ENCODE data around the gene NOC2L.
A peak's percentile ranks its signal among the peaks of the same experiment; 100 is the strongest.

The NOC2L gene

DNA sequence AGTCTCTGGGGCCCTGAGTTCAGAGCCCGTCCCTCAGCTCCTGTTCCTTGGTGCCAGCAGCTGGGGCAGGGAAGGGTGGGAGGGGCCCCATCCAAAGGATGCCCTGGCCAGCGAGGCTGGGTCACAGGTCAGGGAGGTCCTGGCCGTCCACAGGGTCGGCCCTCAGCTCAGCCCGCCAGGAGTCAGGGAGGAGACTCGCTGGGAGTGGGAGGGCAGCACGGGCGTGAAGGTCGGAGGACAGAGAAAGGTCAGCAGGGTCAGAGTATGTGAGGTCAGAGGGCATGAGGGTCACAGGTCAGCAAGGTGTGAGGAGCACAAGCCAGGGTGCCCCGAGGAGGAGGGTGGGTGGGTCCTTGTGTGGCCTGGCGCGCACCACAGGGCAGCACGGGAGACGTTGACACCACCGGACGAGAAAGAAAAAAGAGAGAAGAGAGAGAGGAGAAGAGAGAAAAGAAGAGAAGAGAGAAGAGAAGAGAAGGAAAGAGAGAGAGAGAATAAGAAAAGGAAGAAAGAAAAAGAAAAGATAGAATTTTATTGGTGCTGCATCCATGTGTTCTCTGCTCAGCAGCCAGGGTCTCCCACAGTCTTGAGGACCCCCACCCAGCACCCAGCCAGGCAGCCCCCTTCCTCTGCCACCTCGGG, 15.8 kb upstream of the NOC2L start:
- no peak for DNase-seq (ENCODE audit: low read depth in 2 of 2)

DNA sequence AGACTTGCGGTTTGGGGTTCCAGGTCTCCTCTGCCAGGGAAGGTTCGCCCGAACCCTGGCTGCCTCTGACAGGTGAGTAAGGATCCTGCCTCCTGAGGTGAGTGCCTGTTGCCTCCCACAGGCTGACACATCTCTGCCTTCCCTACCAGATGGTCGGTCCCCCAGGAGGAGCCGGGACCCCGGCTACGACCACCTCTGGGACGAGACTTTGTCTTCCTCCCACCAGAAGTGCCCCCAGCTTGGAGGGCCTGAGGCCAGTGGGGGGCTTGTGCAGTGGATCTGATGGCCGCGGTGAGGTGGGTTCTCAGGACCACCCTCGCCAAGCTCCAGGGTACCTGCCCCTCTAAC, 15.2 kb upstream of the NOC2L start:
- DNase-seq (ENCODE audit: low read depth in 2 of 2), result no peak

DNA sequence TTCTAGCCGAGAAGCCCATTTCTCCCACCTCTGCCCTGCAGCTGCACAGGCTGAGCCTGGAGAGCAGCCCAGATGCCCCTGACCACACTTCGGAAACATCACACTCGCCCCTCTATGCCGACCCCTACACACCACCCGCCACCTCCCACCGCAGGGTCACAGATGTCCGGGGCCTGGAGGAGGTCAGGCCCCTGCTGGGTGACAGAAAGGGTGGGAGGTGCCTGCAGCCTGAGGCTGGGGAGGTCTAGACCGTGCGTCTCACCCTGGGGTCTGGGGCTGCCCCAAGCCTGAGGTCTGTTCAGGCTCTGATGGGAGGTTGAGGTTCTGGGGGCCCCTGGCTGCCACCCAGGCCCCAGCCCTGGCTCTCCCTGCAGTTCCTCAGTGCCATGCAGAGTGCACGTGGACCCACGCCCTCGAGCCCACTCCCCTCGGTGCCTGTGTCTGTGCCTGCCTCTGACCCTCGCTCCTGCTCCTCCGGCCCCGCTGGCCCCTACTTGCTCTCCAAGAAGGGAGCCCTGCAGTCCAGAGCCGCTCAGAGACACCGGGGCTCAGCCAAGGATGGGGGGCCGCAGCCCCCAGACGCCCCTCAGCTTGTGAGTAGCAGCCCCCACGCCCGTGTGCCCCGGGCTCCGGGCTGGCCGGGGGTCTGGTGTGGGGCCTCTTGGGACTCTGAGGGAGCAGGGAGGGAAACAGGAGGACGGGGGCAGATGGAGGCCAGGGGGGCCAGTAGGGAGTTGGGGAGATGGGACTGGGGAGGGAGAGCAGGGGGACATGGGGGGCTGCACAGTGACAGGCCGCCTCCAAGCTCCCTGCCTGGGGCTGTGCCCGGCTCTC, 14.6 kb upstream of the NOC2L start:
- DNase-seq (ENCODE audit: low read depth in 2 of 2), result no peak

DNA sequence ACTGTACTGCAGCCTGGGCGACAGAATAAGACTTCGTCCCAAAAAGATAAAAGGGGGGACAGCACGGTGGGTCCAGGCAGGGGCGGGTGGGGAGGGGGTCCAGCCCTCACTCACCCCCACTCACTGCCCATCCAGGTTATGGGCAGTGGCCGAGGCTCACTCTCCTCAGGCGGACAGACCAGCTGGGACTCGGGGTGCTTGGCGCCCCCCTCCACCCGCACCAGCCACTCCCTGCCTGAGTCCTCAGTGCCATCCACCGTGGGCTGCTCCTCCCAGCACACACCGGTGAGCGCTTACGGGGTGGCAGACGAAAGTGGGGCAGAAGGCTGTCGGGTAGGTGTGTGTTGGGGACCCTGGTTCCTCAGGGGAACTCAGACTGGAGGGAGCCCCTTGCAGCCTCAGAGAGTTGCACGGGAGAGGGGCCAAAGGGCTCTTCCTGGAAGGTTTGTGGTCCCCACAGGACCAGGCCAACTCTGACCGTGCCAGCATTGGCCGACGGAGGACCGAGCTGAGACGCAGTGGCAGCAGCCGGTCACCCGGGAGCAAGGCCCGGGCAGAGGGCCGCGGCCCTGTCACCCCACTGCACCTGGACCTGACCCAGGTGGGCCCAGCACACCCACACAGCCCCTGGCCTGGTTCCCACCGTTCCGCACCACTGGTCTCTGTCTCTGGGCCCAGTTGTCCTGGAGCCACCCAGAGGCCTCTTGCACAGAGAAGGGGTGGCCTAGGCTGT, 13.8 kb upstream of the NOC2L start:
- no peak for DNase-seq (ENCODE audit: low read depth in 2 of 2)

DNA sequence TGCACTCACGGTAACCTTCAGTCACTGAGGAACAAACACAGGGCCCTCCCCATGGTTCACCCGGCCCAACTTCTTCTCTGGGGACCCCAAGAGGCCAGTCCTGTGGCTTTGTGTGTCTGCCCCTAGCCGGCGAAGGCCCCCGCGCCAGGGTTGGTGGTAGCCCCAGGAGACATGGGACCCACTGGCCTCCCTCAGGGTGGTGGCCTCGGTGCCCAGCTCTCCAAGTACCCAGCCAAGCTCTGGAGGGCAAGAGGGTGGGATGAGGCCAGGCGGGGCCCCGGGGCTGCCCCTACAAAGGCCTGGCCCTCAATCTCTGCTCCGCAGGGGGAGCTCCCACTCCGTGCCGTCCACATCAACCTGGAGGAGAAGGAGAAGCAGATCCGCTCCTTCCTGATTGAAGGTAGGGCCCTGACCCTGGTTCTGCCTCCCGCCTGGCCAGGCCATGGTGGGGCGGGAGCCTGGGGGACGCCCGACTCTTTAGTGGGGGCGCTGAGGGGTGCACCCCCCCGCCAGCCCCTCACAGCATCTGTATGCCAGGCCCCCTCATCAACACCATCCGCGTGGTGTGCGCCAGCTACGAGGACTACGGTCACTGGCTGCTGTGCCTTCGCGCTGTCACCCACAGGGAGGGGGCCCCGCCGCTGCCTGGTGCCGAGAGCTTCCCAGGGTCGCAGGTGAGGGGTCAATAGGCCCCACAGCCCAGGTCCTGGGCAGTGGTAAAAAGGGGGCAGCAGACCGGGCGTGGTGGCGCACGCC, 12.9 kb upstream of the NOC2L start:
- DNase-seq (ENCODE audit: low read depth in 2 of 2), result no peak

DNA sequence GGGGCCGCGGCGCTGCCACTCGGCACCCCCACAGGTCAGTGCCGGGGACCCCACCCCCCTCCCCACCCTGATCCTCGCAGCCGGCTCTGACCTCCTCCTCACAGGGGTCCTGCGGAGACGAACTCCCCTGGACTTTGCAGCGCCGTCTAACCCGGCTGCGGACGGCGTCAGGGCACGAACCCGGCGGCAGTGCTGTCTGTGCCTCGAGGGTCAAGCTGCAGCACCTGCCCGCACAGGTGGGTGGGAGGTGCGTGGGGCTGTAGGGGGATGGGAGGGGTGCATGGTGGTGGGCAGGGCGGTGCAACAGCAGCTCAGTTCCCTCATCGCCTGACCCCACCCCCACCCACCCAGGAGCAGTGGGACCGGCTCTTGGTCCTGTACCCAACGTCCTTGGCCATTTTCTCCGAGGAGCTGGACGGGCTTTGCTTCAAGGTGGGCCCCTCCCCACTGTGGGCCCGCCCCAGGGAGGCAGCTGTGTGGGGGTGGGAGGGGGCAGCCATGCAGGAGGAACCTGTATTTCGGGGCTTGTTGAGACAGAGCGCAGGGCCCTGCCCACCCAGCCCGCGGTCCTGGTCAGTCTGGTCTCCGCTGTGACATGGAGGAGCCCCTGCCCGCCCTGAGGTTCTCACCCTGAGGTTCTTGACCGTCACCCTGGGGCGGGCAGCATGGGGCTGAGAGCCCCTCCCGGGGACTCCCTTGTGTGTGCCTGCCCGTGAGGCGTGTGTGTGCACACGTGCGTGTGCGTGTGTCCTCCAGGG, 12.1 kb upstream of the NOC2L start:
- no peak for DNase-seq (ENCODE audit: low read depth in 2 of 2)

DNA sequence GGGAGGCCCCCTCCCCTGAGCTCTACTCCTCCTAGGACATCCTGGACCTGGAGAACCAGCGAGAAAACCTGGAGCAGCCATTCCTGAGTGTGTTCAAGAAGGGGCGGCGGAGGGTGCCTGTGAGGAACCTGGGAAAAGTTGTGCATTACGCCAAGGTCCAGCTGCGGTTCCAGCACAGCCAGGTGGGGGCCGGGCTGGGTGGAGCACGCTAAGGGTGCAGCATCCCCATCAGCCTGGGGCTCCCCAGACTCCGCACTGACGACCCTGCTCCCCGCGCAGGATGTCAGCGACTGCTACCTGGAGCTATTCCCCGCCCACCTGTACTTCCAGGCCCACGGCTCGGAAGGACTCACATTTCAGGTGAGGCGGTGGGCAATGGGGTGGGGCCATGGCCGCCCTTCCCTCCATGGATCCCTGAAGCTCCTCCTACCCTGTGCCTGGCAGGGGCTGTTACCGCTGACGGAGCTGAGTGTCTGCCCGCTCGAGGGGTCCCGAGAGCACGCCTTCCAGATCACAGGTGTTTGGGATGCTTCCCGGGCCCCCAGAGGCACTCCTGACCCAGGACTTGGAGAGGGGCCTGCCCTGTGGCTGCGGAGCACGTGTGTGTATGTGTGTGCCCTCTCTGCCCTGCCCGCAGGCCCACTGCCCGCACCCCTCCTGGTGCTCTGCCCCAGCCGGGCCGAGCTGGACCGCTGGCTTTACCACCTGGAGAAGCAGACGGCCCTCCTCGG, 11.4 kb upstream of the NOC2L start:
- DNase-seq (ENCODE audit: low read depth in 2 of 2), result no peak

DNA sequence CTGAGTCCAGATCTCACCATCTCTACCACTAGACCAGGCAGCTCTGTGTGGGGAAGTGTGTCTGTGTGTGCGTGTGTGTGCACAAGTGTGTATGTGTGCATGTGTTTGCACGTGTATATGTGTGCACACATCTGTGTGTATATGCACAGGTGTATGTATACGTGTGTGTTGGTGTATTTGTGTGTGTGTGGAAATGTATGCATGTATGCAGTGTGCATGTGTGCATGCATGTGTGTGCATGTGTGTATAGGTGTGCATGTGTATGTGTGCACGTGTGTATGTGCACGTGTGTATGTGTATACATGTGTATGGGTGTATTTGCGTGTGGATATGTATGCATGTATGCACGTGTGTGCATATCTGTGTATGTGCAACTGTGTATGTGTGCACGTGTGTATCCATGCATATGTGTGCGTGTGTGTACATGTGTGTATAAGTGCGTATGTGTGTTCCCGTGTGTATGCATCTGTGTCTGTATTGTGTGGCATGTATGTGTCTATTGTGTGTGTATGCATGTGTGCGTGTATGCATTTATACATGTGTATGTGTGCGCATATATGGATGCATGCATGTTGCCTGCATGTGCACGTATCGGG, 10.3 kb upstream of the NOC2L start:
- DNase-seq (ENCODE audit: low read depth in 2 of 2), result no peak

DNA sequence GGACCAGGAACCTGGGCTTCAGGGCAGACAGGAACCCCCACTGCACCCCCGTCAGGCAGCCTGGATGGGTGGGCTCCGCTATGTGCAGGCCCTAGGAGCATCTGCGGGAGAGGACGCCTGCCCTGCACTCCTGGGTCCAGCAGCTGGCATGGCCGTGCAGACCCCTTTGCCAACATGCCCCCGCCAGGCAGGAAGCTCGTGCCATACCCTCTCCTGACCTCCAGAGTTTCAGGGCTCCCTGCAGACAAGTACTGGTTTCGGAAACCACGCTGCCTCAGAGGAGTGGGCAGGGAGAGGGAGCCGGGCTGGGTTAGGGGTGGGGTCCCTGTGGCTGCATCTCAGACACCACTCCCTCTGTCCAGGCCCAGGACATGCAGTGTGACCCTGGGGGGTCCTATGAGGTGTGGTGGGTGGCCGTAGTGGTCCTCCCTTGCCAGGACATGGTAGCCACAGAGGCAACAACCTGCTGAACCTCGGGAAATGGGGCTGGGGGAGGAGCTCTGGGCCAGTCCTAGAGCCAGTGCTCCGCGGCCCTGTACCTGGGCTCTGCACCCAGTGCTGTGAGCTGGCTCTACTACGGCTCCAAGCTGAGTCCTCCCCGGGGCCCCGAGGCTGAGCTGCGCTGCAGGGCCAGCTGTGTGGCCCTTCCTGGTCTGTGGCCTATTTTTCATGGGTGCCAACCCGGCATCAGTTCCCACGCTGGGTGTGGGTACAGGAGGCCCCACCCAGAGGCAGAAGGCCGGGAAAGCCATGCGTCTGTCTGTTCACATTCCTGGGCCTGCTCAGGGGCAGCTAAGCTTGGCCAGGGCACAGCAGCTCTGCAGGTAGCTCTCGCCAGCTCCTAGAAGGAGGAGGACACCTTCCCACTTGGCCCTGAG, 8.6 kb upstream of the NOC2L start:
- DNase-seq (ENCODE audit: low read depth in 2 of 2), result no peak

DNA sequence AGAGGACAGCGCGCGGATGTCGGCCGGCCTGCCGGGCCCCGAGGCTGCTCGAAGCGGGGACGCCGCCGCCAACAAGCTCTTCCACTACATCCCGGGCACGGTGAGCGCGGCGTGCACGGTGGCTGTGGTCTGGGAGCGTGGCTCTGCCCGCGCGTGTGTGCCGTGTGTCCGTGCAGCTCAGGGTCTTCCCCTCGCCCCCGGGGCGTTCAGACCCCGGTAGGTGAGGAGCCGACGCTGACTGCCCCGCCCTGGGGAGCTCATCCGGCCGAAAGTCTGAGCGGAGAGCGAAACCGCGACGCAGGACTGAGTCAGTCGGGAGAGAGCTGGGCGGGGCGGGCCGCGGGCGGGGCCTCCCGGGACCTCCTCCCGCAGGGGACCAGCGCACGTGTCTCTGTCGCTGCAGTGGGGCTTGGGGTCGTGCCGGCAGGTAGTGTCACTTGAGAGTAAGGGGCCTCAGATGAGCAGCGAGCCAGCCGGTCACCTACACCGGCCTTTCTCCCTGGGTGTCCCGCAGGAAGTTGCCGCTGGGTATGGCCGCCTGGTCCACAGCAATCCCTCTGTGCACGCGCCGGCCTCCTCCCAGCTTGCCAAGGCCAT, 7.7 kb upstream of the NOC2L start:
- peak; percentile 78 to 83 for DNase-seq (ENCODE audit: low read depth in 2 of 2)

DNA sequence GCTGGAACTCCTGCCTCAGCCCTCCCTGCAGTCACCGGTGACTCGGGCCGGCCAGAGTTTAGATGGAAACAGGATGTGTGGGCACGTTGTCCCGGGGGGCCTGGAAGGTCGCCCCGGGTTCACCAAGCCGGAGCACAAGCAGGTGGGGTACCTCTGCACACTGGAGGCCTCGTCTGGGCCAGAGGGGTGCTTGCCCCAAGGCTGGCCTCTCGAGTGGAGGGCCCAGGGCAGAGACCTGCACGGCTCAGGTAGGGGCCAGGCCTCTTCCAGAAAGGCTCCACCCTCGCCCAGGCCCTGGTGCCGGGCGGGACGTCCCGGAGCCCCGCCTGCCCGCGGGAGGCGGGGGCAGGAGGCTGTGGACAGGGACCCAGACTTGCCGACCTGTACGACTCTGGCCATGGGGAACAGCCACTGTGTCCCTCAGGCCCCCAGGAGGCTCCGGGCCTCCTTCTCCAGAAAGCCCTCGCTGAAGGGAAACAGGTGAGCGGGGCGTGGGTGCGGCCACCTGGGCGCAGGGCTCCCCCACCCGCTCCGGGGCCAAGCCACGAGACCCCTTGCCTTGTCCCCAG, 7.2 kb upstream of the NOC2L start, which contains the start of gene PLEKHN1:
TSS of gene PLEKHN1 (plus strand) at position 348 of the 569 bp plus-strand sequence. CDS start at position 398, 50 bp downstream.
- no peak for DNase-seq (ENCODE audit: low read depth in 2 of 2)

DNA sequence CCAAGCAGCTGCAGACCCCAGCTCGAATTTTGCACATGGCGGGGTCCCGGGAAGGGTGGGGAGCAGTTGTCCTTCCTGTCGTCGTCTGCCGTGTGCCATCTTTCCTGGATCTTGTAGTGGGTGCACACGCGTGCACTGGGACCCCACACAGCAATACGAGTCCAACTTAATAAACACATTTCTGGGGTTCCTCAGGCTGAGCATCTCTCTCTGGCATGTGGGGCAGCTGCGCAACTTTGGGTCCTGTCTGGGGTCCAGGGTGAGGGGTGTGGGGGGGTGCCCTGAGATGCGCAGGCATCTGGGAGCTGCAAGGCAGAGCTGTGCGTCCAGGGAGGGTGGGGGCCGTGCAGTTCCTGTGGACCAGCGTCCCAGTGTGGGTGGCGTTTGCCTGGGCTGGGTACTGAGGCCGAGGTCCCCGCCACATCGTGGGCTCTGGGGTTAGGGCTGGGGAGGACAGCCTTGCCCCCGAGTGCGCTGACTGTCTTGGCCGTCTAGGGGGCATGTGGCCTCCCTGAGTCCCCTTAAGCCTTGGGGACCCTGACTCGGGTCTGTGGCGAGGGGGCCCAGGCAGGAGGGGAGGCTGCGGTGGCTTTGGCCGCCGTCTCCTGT, 6.6 kb upstream of the NOC2L start:
- DNase-seq (ENCODE audit: low read depth in 2 of 2), result no peak

DNA sequence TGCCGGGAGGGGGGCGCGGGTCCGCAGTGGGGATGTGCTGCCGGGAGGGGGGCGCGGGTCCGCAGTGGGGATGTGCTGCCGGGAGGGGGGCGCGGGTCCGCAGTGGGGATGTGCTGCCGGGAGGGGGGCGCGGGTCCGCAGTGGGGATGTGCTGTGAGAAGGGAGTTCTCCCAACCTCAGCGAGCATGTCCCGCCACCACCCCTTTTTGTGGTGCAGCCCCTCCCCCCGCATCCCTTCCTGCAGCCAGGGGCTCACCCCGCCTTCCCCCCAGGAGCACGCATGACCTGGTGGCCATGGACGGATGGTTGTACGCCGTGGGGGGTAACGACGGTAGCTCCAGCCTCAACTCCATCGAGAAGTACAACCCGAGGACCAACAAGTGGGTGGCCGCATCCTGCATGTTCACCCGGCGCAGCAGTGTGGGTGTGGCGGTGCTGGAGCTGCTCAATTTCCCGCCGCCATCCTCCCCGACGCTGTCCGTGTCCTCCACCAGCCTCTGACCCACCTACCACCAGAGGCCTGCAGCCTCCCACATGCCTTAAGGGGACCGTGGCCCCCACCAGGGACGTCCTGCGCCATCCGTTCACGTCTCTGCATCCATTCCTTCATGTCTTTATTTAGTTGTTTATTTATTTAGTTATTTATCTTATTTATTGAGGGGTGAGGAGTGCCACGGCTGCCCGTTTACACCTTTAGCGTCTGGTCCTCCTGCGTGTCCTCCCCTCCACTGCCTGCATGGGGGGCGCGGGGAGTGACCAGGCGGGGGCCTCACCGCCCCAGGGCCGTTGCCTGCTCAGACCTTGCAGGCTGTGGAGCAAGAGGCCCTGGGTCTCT, 5.9 kb upstream of the NOC2L start:
- no peak for DNase-seq (ENCODE audit: low read depth in 2 of 2)

DNA sequence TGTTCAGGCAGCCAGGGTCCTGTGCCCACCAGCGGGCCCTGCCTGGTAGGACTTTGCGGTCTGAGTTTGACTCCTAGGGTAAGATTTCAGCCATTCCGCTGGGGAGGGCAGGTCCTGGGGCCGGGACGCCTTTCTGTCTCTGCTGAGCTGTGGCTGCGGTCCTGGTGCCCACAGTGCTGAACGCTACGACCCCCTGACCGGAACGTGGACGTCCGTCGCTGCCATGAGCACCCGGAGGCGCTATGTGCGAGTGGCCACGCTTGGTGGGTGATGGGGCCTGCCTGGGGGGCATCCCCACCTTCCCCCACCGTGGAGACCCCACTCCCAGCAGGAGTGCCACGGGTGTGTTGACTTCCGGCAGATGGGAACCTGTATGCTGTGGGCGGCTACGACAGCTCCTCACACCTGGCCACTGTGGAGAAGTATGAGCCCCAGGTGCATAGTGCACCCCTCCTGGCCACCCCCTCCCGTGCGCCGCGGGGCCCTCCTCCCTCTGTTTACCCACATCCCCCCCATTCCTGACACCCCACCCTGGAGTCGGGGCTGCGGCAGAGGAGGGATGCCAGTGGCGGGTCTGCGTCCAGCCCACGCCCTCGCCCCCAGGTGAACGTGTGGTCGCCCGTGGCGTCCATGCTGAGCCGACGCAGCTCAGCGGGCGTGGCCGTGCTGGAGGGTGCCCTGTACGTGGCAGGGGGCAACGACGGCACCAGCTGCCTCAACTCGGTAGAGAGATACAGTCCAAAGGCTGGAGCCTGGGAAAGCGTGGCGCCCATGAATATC, 4.9 kb upstream of the NOC2L start:
- DNase-seq (ENCODE audit: low read depth in 2 of 2), result no peak

DNA sequence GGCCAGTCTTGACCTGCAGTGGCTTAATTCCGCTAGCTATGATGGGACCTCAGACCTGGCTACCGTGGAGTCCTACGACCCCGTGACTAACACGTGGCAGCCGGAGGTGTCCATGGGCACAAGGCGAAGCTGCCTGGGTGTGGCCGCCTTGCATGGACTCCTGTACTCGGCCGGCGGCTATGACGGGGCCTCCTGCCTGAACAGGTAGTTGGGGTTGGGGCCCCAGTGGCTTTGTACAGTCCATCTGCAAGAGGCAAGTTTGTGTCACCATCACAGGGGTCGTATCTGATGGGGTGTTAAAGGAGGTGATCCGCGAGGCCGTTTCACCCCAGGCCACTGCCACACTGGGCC, 4.2 kb upstream of the NOC2L start:
- DNase-seq (ENCODE audit: low read depth in 2 of 2), result no peak
